ENCODE measurements around the gene MAP3K3. TPM values are rescaled to one million over a fixed set of nuclear protein-coding genes. Genes with fewer than 3 reads are reported as not detected.

MAP3K3 gene
- total and polyA plus RNA-seq, 2 donors (not counting 3 experiments of a cell fraction or from before 2014, with no cell fraction given): 56.6 to 81.0 TPM

DNA sequence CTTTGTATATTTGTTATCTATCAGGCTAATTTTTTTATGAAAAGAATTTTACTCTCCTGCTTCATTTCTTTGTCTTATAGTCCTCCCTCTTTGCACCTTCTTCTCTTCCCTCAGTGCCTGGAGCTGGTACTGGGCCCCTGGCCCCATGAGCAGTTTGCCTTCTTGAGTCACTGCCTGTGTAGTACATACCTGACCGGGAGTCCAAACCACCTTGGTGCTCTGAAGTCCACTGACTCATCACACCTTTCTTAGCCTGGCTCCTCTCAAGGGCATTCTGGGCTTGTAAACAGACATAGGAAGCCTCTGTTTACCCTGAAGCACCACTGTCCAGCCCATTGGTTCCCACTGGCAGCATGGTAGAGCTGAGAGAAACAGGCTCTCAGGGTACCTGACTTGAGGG lies 32.6 kb upstream of the MAP3K3 start:
- Histone ChIP-seq H3K9me1 (replicated peaks; ENCODE audit: control insufficient read depth, extremely low read depth, insufficient read depth, low read length) (no peaks in the 10 kb centered on the region), H3K79me2 (ENCODE audit: control insufficient read depth, insufficient read depth, low read length) (no peaks in the 10 kb centered on the region), H4K20me1 (replicated peaks; ENCODE audit: control insufficient read depth, extremely low read depth, insufficient read depth, low read length) (no peaks in the 10 kb centered on the region), H3K27ac (ENCODE audit: insufficient read depth, low read depth, low read length) (no peak overlapping the region), H3K9ac (replicated peaks; ENCODE audit: extremely low read depth, insufficient read depth, low read length) (no peak overlapping the region), H3K9me3 (replicated peaks; ENCODE audit: control insufficient read depth, insufficient read depth, low read length) (no peaks in the 10 kb centered on the region), H2AFZ (ENCODE audit: low read depth, low read length) (no peak overlapping the region), H3K4me2 (ENCODE audit: insufficient read depth, low read length) (no peak overlapping the region), H3K4me3 (replicated peaks in 1 of 3; ENCODE audit: insufficient read depth in 1 of 3, low read depth in 1 of 3, low read length in 3 of 3) (no peak overlapping the region), H3K4me1 (ENCODE audit: control insufficient read depth, extremely low read depth, insufficient read depth, low read length) (no peaks in the 10 kb centered on the region), H3K36me3 (ENCODE audit: control insufficient read depth in 2 of 2, extremely low read depth in 1 of 2, insufficient read depth in 2 of 2, low read length in 2 of 2) (peaks cover 25 to 35% of the 10 kb centered on the region in 2 experiments), H3K27me3 (ENCODE audit: control insufficient read depth in 2 of 2, insufficient read depth in 2 of 2, low read length in 2 of 2) (no peaks in the 10 kb centered on the region)
- CTCF ChIA-PET: interaction anchor here (1.1 kb wide), 1 partner anchor 23 kb away, joined by 4 read pairs; no protein-coding TSS in a partner anchor
- TF ChIP-seq POLR2A (IDR thresholded peaks at IDR 0.05; ENCODE audit: low read depth, low read length) (no peak), MAX (IDR thresholded peaks at IDR 0.05; ENCODE audit: insufficient read depth, insufficient read length) (no peak), JUN (IDR thresholded peaks at IDR 0.05; ENCODE audit: borderline replicate concordance, insufficient read depth, insufficient read length, low read depth) (no peak), GATA2 (IDR thresholded peaks at IDR 0.05; ENCODE audit: insufficient read depth, insufficient read length, low read depth, low read length) (no peak), CTCF (IDR thresholded peaks at IDR 0.05; ENCODE audit: extremely low read depth in 1 of 2, insufficient read depth in 1 of 2, low read depth in 1 of 2, low read length in 2 of 2) (no peak), POLR2AphosphoS5 (IDR thresholded peaks at IDR 0.05; ENCODE audit: insufficient read depth, low read depth, low read length) (no peak), FOS (IDR thresholded peaks at IDR 0.05; ENCODE audit: borderline replicate concordance, insufficient read depth, low read length) (no peak), EZH2 (IDR thresholded peaks at IDR 0.05; ENCODE audit: borderline replicate concordance, low read depth, low read length, severe bottlenecking) (no peak), MYC (IDR thresholded peaks at IDR 0.05; ENCODE audit: low read depth, low read length) (no peak)
- POLR2A ChIA-PET: no interaction called here
- BruUV-seq (replicated peaks): no TSS peak
- no peak for FAIRE-seq
- intact Hi-C loops (cut with micrococcal nuclease): no loop called here
- no peak for DNase-seq (ENCODE audit: low read depth, low spot score)
- dilution Hi-C loops (cut with MboI; ENCODE audit: extremely low pct_ligation_motif_present, low sequenced_read_pairs): no loop called here
